ENCODE results near the gene NDE1. TPM values are rescaled to one million over a fixed set of nuclear protein-coding genes. Genes with fewer than 3 reads are reported as not detected.

NDE1 gene
- total and polyA plus RNA-seq, 2 donors (not counting 3 experiments of a cell fraction or from before 2014, with no cell fraction given), result 28.0 to 90.2 TPM

DNA sequence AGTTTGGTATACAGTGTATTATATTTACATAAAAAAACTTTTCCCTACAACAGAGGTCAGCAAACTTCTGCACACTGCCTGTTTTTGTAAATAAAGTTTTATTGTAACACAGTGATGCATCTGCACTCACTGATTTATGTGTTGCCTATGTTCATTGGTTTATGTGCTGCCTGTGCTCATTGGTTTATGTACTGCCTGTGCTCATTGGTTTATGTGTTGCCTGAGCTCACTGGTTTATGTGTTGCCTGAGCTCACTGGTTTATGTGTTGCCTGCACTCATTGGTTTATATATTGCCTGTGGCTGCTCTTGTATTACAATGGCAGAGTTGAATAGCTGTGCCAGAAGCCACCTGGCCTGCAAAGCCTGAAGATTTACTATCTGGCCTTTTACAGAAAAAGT is 125.2 kb downstream of the NDE1 start:
- BruUV-seq (replicated peaks), result no TSS peak
- no peaks in the 10 kb centered on the region for H3K9me1 ChIP-seq (replicated peaks; ENCODE audit: control insufficient read depth, extremely low read depth, insufficient read depth, low read length)
- H3K4me2 ChIP-seq (ENCODE audit: insufficient read depth, low read length), result no peak overlapping the region
- H3K27ac ChIP-seq (ENCODE audit: insufficient read depth, low read depth, low read length), result no peak overlapping the region
- DNase-seq (ENCODE audit: low read depth, low spot score) (peak; percentile 13), FAIRE-seq (no peak)
- intact Hi-C loops (cut with micrococcal nuclease), result no loop called here
- ChIA-PET POLR2A (no interaction called here), CTCF (interaction anchor here (0.8 to 3.8 kb wide), 3 partner anchors 9 to 46 kb away, joined by 3 to 18 read pairs (median 3); no protein-coding TSS in a partner anchor)
- TF ChIP-seq JUN (IDR thresholded peaks at IDR 0.05; ENCODE audit: borderline replicate concordance, insufficient read depth, insufficient read length, low read depth) (no peak), MYC (IDR thresholded peaks at IDR 0.05; ENCODE audit: low read depth, low read length) (no peak), POLR2AphosphoS5 (IDR thresholded peaks at IDR 0.05; ENCODE audit: insufficient read depth, low read depth, low read length) (no peak), POLR2A (IDR thresholded peaks at IDR 0.05; ENCODE audit: low read depth, low read length) (no peak), FOS (IDR thresholded peaks at IDR 0.05; ENCODE audit: borderline replicate concordance, insufficient read depth, low read length) (no peak), GATA2 (IDR thresholded peaks at IDR 0.05; ENCODE audit: insufficient read depth, insufficient read length, low read depth, low read length) (no peak), EZH2 (IDR thresholded peaks at IDR 0.05; ENCODE audit: borderline replicate concordance, low read depth, low read length, severe bottlenecking) (no peak), MAX (IDR thresholded peaks at IDR 0.05; ENCODE audit: insufficient read depth, insufficient read length) (no peak), CTCF (IDR thresholded peaks at IDR 0.05; ENCODE audit: extremely low read depth in 1 of 2, insufficient read depth in 1 of 2, low read depth in 1 of 2, low read length in 2 of 2) (no peak)
- H3K27me3 ChIP-seq (ENCODE audit: control insufficient read depth in 2 of 2, insufficient read depth in 2 of 2, low read length in 2 of 2), result peaks cover 3 to 4% of the 10 kb centered on the region in 2 experiments
- dilution Hi-C loops (cut with MboI; ENCODE audit: extremely low pct_ligation_motif_present, low sequenced_read_pairs), result no loop called here
- H2AFZ ChIP-seq (ENCODE audit: low read depth, low read length), result no peak overlapping the region
- no peaks in the 10 kb centered on the region for H3K36me3 ChIP-seq (ENCODE audit: control insufficient read depth in 2 of 2, extremely low read depth in 1 of 2, insufficient read depth in 2 of 2, low read length in 2 of 2)
- no peak overlapping the region for H3K9ac ChIP-seq (replicated peaks; ENCODE audit: extremely low read depth, insufficient read depth, low read length)
- no peaks in the 10 kb centered on the region for H4K20me1 ChIP-seq (replicated peaks; ENCODE audit: control insufficient read depth, extremely low read depth, insufficient read depth, low read length)
- H3K4me1 ChIP-seq (ENCODE audit: control insufficient read depth, extremely low read depth, insufficient read depth, low read length), result no peaks in the 10 kb centered on the region
- no peaks in the 10 kb centered on the region for H3K79me2 ChIP-seq (ENCODE audit: control insufficient read depth, insufficient read depth, low read length)
- no peaks in the 10 kb centered on the region for H3K9me3 ChIP-seq (replicated peaks; ENCODE audit: control insufficient read depth, insufficient read depth, low read length)
- H3K4me3 ChIP-seq (replicated peaks in 1 of 3; ENCODE audit: insufficient read depth in 1 of 3, low read depth in 1 of 3, low read length in 3 of 3), result no peak overlapping the region

All from endothelial cell of umbilical vein (primary cell).